Forelimb muscle (tissue), 1 donor: ENCODE results near the gene SLC38A8. TPM values are rescaled to one million over a fixed set of nuclear protein-coding genes. Genes with fewer than 3 reads are reported as not detected.

ENCODE experiments used
- DNase-seq: peaks from one replicate; pipeline ENCODE4 v3.0.0-alpha.2; 2013; ENCODE audit warnings: low read depth
- polyA plus RNA-seq: library from polyadenylated mRNA; unstranded; fragments of 120-200 nt; gene quantifications from one replicate; pipeline ENCODE4 v1.2.1, GENCODE V29; 2013; ENCODE audit not compliant: insufficient read length

Gene SLC38A8
- polyA plus RNA-seq, 1 donor = not detected

DNA sequence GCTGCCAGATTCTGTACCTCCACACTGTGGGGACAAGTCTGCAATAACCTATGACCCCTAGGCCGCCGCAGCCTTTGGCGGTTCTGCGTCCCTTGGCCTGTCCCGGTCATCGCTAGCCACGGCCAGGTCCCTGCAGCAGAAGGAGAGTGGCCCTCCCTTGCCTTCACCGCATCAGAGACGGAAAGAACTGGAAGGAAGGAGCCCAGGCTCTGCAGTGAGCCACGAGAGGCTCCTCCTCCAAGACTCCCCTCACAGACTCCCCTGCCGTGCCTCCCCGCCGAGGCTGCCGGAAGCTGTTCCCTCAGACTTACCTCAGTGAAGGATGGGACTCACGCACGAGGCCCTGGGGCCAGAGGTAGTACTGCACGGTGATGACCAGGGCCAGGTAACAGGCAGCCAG is 11.0 kb downstream of the SLC38A8 start:
- no peak for DNase-seq

DNA sequence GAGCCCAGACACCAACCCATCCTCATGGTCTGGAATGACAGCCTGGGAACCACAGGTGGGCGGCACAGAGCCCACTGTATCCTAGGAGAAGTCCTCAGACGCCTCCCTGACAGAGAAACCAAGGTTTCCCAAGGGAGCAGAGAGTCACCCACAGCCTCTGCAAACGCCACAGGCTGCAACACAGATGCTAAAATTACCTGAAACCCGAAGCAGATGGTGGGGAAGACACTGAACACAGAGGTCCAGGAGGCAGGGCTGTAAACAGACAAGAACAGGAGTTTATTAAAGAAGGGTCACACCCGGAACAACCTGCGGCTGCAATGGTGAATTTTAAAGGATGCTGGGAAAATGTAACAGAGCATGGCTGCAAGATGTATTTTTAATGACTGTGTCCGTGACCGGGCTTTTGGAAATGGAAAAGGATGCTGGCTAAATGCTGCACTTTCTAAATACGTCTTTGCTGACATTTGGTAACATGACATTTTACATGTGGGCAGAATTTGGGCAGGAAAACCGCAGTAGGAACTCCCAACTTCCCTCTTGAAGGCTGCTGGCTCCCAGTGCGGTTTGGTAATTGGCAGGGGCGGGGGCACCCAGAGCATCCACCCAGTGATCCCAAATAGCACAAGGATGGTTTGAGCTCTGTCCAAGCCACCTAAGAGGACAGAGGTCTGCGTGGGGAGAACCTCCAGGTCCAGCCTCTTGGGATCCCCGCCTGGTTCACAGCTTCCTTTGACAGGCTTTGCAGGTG is 13.1 kb downstream of the SLC38A8 start:
- DNase-seq = no peak

DNA sequence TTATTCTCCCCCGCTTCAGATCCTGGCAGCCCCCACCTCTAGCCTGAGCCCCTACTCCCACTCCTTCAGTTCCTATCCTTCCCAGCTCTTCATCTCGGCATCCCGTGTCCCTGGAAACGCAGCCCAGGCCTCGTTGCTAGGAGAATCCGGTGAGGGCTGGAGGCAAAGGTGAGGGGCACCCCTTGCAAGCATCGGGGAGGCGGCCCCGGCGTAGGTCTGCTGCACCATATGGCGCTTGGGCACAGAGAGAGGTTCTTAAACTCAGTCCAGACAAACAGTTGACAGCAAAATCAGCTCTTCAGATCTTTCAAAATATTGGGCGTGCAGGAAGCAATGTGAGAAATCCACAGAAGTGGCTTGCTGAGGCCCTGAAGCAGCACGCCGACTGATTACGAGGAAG is 15.0 kb downstream of the SLC38A8 start:
- no peak for DNase-seq

DNA sequence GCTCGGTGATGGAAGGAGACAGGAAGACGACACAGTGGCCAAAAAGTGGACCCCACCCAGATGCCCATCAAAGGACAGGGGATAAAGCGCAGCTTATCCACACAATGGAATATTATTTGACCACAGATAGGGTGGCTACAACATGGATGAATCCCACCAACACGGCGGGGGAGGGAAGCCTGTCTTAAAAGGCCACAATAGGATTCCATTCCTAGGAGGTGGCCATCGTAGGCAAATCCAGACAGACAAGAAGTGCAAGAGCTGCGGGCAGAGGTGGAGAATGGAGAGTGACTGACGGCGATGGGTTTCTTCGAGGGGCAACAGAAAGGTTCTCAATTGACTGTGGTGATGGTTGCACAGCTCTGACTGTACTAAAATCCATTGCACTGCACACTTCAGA is 16.0 kb downstream of the SLC38A8 start:
- DNase-seq = no peak

DNA sequence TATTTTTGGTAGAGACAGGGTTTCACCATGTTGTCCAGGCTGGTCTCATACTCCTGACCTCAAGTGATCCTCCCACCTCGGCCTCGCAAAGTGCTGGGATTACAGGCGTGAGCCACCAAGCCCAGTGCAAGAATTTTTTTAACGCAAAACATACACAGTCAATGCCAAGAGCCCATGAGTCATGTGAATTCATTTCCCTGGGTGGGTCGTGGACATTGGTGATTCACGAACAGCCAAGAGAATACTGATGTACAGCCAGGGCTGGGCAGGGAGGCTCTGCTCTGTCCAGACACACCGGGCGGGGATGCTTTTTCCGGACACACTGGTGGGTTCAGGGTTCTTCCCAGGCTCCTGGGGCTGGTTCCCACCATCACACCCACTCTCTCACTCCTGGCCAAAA is 17.7 kb downstream of the SLC38A8 start:
- no peak for DNase-seq

DNA sequence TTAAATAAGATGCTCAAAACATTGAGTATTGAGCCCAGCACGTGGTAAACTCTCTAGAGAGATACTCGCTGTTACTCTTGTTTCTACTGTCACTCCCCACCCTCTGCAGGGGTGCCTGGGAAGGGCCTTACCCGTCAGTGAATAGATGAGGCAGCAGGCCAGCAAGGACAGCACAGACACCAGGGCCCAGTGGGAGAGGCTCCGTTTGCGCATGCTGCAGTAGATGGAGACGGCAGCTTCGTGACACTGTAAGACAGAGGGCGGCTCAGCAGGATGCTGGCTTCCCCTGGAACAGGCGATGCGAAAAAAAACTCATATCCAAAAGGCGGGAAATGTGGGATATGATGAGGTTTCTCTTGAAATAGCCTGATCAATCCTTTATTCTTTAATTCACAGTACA is 20.0 kb downstream of the SLC38A8 start:
- no peak for DNase-seq

DNA sequence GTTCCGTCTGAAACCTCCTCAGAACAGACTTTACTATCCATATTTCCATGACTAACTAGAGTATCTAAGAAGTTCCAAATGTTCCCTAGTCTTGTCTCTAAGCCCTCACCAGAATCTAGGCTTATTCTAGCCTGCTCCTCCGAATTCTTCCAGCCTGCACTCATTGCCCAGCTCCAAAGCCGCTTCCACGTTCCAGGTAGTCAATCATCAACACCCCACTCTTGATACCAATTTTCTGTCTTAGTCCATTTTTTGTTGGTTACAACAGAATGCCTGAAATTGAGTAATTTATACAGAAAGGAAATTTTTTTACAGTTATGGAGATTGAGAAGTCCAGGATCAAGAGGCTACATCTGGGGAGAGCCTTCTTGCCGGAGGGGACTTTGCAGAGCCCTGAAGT is 21.1 kb downstream of the SLC38A8 start:
- DNase-seq = no peak

DNA sequence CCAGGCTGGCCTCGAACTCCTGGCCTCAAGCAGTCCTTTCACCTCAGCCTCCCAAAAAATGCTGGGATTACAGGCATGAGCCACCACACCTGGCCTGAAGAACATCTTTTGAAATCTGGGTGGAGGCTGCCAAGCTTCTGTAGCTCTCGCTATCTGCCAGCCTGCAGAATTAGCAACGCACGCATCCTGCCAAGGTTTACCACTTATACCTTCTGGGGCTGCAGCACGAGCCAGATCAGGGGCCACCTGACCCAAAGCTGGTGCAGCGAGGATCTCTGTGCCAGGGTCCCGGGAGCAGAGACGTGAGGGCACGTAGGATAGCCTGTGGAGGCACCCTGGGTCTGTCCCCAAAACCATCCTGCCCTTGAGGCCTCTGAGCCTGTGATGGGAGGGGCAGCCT is 22.2 kb downstream of the SLC38A8 start:
- no peak for DNase-seq

DNA sequence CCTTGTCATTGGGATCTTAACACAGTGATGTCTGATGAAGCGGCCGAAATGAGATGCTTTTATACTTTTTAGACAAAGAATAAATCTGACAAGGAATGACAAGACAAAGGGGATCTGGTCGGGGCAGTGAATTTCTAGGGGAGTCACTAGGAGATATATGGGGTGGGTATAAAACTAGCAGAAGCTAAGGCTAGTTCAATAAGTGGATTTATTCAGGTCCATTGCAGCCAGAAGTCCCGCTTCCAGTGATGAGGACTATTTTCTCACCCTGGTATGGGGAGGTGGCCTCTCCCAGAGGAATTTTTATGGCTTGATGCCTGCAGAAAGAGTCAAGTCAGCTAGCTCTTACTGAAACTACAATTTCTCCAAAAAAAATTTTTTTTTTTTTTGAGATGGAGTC is 23.9 kb downstream of the SLC38A8 start:
- DNase-seq = no peak

DNA sequence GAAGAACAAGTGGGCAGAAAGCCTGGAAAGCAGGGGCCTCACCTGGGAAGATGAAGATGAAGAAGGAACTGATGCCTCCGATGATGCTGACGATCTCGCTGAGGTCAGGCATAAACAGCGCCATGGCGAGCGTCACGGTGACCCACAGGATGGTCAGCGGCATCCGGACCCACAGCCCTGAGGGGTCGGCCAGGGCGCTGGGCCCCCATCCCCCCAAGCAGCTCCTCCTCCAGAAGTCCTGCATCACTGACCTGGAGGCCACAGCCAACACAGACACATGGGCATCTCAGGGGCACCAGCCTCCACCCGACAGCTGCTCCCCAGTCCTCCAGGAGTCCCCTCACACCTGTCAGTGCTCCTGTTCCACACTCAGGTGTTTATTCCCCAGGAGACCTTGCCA is 26.1 kb downstream of the SLC38A8 start:
- DNase-seq = no peak

DNA sequence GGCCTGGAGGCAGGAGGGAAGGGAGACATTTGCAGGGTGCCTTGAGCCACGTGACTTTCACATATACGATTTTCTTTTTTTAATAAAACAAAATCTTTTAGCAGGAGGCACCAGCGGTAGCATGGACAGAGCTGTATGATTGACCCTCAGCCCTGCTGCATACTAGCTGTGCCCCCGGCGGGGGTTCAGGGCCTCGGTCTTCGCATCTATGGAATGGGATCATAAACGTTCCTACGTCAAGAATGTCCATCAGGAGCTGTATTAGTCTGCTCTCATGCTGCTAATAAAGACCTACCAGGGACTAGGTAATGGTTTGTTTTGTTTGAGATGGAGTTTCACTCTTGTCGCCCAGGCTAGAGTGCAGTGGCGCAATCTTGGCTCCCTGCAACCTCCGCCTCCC is 27.2 kb downstream of the SLC38A8 start:
- DNase-seq = no peak

DNA sequence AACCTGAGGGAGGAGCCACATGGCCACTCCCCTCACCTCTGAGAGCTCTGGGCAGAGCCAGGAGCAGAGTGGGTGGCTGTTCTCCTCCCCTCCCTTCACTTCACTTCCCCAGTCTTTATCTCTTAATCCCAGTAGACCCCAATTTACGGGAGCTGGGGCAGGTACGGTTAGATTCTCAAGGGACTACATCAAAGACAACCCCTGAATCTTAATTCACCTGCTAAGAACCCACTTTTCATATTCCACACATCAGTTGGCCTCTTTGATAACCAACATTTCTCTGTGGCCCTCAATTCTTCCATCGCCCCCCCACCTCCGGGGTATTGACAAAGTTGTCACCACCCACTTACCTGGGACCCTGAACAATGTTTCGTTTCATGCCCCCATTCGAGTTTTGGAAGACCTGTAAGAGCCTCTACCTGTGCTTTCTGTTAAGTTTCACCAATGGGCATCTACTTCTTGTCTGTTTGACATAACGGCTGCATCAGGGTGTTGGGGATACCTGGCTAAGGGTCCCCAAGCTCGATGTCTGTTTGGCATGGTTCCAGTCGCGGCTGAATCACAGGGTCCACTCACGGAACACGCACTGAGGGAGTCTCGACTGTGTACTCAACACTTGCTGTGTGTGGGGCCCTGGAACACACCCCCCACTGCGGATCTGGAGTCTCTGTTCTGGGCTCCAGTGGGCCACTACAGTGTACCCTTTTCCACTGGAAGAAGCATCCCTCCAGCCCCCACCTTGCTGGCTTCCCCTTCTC is 27.8 kb downstream of the SLC38A8 start:
- no peak for DNase-seq

DNA sequence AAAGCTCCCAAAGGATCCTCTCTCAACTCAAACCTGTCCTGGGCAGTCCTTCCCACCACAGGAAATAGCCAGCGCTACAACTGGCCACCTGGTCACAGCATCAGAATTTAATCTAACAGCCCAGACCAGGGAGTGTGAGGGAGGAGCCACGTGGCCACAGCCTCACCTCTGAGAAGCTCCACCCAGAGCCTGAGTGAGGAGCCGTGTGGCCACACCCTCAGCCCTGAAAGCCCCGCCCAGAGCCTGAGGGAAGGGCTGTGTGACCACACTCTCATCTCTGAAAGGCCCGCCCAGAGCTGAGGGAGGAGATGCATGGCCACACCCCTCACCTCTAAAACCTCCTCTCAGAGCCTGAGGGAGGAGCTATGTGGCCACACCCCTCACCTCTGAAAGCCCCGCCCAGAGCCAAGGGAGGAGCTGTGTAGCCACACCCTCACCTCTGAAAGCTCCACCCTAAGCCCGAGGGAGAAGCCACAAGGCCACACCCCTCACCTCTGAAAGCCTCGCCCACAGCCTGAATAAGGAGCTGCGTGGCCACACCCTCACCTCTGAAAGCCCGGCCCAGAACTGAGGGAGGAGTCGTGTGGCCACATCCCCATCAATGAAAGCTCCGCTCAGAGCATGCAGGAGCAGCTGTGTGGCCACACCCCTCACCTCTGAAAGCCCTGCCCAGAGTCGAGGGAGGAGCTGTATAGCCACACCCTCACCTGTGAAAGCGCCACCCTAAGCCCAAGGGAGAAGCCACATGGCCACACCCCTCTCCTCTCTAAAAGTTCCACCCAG is 28.6 kb downstream of the SLC38A8 start:
- no peak for DNase-seq

DNA sequence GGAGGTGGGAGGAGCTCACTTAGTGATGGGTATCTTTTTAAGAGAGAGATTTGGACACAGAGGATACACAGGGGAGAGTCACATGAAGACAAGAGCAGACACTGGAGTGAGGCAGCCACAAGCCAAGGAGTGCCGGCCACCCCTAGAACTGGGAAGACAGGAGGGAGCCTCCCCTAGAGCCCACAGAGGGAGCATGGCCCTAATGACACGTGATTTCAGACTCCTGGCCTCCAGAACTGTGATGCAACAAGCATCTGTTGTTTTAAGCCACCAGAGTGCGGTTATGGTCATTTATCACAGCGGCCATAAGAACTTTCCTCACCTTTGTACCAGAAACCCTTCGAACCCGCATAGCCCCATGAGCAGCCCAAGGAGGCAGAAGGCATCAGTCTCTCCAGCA is 33.3 kb downstream of the SLC38A8 start:
- no peak for DNase-seq

DNA sequence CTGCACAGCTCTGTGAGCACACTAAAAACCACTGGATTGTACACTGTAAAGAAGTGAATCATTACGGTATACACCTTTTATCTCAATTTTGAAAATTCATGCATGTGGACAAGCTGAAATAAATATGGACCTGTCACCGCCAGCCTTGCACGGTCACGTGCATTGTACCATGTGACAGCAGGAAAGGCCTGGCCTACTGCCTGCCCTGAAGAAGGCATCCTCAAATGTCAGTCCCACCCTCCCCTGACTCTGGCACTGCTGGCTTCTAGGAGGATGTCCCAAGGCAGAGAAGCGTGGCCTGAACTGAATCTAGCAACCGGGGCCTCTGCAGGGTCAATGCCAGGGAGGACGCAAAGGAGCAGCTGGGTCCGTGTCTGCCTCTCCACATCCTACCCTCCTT is 34.6 kb downstream of the SLC38A8 start:
- no peak for DNase-seq

DNA sequence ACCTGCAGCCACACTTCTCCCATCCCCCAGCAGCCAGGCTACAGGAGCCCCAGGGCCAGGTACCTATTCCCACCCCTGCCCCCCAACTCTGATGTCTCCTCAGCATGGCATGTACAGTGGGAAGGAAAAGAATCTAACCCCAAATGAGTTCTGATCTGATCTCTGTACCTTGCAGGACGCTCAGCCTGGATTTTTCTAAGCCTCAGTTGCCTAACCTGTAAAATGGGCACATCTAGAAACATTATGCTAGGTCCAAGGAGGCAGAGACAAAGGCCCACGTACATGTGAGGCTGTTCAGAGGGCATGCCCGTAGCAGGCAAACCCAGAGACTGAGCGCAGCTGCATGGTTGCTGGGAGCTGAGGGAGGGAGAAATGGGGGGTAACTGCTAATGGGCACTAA is 35.1 kb downstream of the SLC38A8 start:
- DNase-seq = no peak

DNA sequence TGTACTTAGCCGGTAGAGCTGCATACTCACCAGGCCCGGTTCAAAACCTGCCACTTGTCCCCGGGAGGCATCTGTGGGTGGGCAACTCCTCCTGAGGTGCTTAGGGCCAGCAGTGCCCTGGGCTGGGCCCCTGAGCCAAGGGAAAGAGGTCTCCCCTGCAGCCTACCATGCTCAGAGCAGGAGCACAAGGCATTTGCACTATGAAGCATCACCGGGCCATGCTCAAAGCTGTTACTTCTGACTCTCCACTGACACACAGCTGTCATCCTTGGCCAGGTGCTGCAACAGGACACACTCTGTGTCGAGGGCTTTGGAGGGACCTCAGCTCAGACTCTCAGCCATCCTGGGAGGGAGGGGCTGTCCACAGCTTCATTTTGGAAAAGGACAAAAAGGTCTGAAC is 37.2 kb downstream of the SLC38A8 start:
- DNase-seq = no peak

DNA sequence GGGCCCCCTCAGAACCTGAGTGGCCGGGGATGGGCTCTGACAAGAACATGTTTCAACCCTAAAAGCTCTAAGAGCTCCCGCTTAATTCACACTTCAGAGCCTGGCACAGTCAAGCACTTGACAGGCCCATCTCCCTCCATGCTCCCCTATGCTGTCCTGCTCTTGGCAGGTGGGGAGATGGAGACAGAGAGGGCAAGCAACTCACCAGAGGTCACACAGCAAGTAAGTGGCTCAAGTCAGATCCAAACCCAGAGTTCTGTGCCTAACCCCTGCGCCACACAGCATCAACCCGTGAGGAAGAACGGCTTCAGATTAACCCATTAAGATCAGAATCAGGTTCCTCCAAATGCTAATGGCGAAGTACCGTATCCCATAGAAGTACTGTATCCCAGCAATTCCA is 38.2 kb downstream of the SLC38A8 start:
- DNase-seq = no peak

DNA sequence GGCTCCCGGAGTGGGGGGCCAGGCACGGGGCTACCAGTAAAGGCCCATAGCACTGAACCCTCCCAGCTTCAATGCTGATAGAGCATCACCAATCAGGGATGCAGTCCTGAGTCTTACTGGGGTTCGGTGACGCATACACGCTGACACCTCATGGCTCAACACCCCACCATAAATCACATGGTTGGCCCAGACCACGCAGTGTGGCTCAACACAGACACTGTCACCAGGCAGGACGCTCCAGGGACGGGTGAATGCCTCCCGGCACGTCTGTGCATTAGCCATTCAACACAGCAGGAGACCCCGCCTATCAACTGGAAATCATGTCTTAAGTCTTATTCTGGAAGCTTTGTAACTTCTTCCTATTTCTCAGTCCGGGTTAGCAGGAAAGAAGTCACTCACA is 39.6 kb downstream of the SLC38A8 start:
- DNase-seq = no peak

DNA sequence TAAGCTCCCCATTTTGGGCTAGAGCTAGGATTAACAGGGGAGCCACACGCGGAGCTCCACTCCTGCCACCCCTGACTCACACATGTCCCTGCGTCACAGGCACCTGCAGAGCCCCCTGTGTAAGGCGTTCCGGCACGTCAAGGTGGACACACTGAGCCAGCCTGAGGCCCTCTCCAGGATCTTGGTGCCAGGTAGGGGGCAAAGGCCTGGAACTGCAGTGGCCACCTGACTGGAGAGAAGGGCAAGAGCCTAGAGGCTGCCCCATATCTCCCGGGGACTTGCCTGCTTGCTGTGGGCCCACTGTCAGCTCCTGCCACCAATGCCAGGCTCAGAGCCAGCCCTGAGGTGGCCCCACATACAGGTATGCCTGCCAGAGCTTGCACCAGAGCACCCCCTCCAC is 40.9 kb downstream of the SLC38A8 start:
- no peak for DNase-seq

DNA sequence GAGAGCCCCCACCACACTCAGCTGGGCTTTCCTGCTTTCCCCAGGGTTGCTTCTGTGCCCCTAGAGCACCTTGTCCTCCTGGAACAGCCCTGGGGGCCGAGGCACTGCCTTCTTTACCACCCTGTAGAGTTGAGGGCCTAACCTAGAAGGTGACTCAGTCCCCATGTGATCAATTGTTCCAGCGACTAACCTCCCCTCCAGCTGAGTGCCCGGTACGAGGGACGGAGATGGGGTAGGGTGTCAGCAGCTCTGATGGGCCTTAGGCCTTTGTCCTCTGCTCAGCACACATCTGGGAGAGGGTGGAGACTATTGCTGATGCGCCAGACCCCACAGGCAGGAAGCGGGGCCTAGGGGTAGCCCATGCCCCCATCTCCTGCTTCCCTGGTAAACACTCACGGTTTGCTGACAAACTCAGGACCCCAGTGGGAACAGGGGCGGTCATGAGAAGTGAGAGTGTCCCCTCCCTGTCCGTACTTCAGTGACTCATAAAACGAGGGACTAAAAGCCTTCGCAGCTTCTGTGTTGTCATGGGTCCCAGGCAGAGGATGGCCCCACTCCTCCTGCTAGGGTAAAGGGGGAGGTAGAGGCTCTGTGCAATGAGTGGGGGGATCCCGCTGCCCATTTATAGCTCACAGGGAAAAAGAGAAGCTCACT is 41.5 kb downstream of the SLC38A8 start:
- no peak for DNase-seq

DNA sequence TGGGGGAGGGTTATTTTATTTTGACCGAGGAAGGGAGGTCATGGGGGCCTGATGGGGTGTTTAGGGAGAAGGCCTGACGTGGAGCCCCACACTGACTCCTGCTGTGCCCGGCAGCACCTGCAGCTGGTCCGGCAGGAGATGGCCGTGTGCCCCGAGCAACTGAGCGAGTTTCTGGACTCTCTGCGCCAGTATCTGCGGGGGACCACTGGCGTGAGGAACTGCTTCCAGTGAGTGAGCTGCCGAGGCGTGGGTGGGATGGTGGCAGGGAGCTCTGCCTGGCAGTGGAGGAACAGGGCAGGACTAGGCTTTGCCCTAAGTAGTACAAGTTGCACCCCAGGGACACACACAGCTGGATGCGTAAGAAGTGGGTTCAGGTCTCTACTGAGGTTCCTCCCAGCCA is 44.5 kb downstream of the SLC38A8 start:
- no peak for DNase-seq
